ENCODE measurements around the gene TMOD1.

GRCh38 chr9:97636903-97637302, 135.4 kb downstream of the TMOD1 start:
- TF ChIP-seq CTCF (IDR thresholded peaks at IDR 0.05) (no peak), POLR2A (IDR thresholded peaks at IDR 0.05) (no peak)

All from testis (tissue), 2 donors.